GM21723 (cell line): ENCODE measurements around the gene ROBO2.

Experiments used
- ATAC-seq: cut with Tn5 transposase; IDR thresholded peaks from one replicate; pipeline ENCODE4 v1.9.1; 2021; ENCODE audit warnings: mild to moderate bottlenecking, moderate library complexity; ENCODE audit not compliant: unreplicated experiment

Gene ROBO2

DNA sequence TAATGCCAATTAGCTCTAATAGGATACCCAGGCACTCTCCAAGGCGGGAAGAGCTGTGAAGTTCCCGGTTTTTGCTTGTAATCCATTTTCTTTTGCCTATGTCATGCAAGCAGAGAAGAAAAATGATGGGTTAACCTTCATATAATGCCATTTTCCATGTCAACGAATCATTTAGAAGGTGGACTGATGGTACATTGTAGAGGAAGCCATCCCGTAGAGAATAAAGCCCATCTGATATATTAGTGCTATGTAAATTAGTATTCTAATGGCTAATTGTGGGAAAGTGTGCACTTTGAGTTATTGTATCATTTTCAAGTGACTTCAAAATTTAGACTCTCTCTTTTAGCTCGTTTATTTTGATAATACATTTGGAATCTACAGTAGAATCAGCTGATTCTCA lies 509.1 kb downstream of the ROBO2 start:
- ATAC-seq, result no peak

DNA sequence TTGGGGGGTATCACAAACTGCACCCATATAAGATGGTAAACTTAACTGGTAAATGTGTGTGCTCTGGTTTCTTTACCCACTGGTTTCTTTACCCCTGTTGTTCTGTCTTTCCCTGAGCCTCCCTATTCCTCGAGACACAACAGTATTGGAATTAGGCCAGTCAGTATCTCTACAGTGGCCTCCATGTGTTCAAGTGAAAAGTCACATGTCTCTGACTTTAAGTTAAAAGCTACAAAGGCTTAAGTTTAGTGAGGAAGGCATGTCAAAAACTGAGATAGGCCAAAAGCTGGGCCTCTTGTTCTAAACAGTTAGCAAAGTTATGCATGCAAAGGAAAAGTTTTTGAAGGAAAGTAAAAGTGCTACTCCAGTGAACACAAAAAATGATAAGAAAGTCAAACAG lies 513.3 kb downstream of the ROBO2 start:
- no peak for ATAC-seq

GRCh38 chr3:77562089-77562488 lies 522.2 kb downstream of the ROBO2 start:
- no peak for ATAC-seq

GRCh38 chr3:77563012-77563411 lies 523.1 kb downstream of the ROBO2 start:
- ATAC-seq, result no peak

GRCh38 chr3:77566055-77566454 lies 526.2 kb downstream of the ROBO2 start:
- no peak for ATAC-seq

GRCh38 chr3:77571971-77572715 lies 532.2 kb downstream of the ROBO2 start:
- ATAC-seq, result no peak

GRCh38 chr3:77577264-77577663 lies 537.4 kb downstream of the ROBO2 start:
- ATAC-seq, result no peak

- no peak for ATAC-seq
Measured at GRCh38 chr3:77586216-77586615, 546.3 kb downstream of the ROBO2 start.

- no peak for ATAC-seq
Measured at GRCh38 chr3:77588863-77589262, 549.0 kb downstream of the ROBO2 start.

- no peak for ATAC-seq
Measured at GRCh38 chr3:77590191-77590590, 550.3 kb downstream of the ROBO2 start.

GRCh38 chr3:77595371-77595870 lies 555.5 kb downstream of the ROBO2 start:
- ATAC-seq, result no peak

- ATAC-seq, result no peak
Measured at GRCh38 chr3:77599948-77600347, 560.0 kb downstream of the ROBO2 start.

DNA sequence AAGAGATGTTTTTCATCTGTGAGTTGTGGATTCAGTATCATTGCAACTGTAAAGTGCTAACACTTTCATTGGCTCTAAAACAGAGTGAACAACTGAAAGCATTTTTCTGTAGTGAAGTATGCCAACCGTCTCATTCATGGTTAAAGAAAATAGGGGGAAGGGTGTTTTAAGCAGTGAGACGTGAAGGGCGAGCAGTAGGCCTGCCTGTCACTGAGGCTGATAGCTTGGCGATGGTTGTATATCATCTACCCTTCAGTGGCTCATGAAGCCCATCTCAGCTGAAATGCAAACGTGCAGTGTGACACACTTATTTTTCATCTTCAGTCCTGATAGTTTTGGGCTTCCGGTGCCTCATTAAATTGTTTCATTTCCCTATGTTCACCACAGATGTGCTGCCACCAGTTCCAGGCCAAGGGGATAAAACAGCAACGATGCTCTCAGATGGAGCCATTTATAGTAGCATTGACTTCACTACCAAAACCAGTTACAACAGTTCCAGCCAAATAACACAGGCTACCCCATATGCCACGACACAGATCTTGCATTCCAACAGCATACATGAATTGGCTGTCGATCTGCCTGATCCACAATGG lies 562.0 kb downstream of the ROBO2 start:
- ATAC-seq, result no peak

GRCh38 chr3:77602722-77603121 lies 562.8 kb downstream of the ROBO2 start:
- no peak for ATAC-seq

DNA sequence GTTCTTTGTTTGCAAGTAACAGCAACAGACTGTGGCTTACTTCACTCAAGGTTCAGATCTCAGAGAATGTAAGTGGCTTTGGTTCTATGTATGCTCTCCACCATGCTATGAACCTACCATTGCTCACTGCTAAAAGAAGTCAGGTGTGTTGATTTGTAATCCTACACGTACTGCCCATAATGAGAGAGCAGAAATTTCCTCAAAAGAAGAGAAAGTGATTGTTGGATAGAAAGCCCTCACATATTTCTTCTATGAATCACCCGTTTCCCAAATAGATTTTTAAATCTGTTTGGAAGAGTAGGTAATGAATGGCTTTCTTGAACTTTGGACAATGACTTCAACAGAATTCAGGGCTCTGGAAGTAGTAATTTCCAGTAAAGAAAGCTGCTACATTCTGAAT lies 565.4 kb downstream of the ROBO2 start:
- ATAC-seq, result no peak

GRCh38 chr3:77605865-77606264 lies 566.0 kb downstream of the ROBO2 start:
- ATAC-seq, result no peak

GRCh38 chr3:77606372-77606771 lies 566.5 kb downstream of the ROBO2 start:
- ATAC-seq, result no peak

- no peak for ATAC-seq
Measured at GRCh38 chr3:77618686-77619085, 578.8 kb downstream of the ROBO2 start.

- ATAC-seq, result no peak
Measured at GRCh38 chr3:77620009-77620408, 580.1 kb downstream of the ROBO2 start.

DNA sequence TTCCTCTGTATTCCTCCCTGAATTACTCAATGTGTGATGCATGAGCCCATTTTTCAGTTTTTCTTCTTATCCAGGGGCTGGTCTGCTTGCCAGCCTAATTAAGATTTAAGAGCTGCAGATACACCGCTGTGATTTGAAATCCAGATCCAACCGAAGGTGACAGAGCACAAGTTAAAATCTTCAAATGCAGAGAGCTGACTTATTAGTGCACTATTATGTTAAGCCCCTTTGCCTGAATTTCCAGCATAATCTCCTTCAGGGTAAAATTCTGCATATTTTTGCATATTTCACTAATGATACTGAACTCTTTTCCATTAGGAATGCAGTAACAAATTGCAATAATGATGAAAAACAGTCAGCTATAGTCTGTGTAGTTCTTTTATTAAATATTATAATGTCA lies 583.6 kb downstream of the ROBO2 start:
- no peak for ATAC-seq

GRCh38 chr3:77626157-77626556 lies 586.3 kb downstream of the ROBO2 start:
- no peak for ATAC-seq

GRCh38 chr3:77648214-77648613 lies 608.3 kb downstream of the ROBO2 start:
- no peak for ATAC-seq

DNA sequence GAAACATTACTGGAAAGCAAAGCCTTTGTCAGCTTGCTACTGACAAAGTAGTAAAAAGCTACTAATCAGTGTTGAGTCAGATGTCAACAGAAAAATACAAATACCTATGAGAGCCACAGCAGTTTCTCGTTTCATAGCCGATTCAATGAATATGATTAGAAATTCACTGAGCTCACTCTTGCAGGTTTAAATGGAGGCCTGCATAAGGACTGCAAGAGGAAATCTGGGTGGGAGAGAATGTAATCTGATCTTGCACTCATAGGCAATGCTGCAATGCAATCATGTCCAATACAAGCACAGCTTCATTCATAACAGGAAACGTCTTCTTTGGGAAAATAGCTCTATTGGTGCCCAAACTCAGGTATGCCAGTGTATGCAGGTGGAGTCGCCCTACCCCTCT lies 608.8 kb downstream of the ROBO2 start:
- no peak for ATAC-seq
